Hematopoietic multipotent progenitor cell treated with erythropoietin and hydrocortisone succinate and interleukin-3 and kit ligand, for 17 days (in vitro differentiated cells): ENCODE data around the gene UBR4.
A peak's percentile ranks its signal among the peaks of the same experiment; 100 is the strongest.
"Not testable (repeated sequence)": the region's sequence is repeated elsewhere in the genome, so short reads cannot be mapped to it uniquely, and the experiment has no call there.

Experiments used
- DNase-seq: peaks from one replicate; pipeline ENCODE4 v3.0.0-alpha.2; 2015; ENCODE audit warnings: low spot score

The UBR4 gene

GRCh38 chr1:19209990-19210771 is at the start of gene UBR4:
UBR4 (minus strand) TSS chr1:19210266; CDS start chr1:19210248, 18 bp downstream.
- peak; percentile 96 for DNase-seq

DNA sequence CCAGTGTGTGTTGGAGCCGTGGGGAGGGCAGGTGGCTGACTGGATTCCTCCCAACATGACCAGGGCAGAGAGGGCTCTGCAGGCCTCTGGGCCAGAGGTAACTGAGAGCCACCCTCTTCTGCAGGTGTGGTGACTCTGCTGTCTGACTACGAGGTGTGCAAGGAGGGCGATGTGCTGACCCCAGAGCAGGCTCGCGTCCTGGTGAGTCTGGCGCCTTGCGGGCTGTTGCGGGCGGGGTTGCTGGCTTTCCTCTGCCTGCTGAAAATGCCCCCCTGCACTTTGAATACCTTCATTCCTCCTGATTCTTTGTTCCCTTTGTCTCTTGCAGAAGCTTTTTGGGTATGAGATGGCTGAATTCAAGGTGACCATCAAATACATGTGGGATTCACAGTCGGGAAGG is 48.3 kb upstream of the UBR4 start:
- DNase-seq: no peak

- no peak for DNase-seq
Observed at GRCh38 chr1:19257178-19257914, 47.3 kb upstream of the UBR4 start.

GRCh38 chr1:19256301-19256700 is 46.2 kb upstream of the UBR4 start:
- DNase-seq: not testable (repeated sequence)

DNA sequence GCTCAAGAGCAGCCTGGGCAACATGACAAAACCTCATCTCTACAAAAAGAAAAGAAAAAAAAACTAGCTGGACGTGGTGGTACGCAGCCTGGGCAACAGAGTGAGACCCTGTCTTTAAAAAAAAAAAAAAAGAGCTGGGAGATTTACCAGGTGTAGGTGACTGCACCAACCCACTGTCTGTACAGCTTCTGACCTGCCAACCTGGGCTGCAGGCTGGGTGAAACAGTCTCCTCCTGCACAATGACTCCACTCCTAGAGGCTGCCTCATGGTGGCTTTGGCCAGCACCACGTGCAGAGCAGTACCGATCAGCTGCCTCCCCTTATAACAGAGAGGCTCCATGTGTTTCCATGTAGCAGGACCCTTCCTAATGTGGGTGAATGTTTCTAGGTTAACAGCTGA is 45.2 kb upstream of the UBR4 start:
- no peak for DNase-seq

DNA sequence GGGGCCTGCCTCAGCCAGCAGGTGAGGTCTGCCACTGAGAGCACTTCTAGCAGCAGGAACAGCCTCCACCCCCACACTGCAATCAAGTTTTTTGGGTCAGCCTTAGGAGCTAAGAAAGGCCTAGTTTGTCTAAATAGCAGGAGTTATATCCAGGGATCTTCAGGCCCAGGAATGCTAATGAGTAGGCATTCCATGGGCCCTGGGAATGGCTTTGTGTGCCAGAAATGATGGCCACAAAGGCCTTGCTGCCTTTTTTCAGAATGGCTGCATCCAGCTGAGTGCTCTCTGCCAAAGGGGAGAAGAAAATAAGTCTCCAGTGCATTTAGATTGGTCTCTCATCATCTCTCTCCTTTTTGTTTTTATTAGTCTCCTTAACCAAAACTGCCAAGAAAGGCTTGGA is 44.4 kb upstream of the UBR4 start:
- DNase-seq: no peak

DNA sequence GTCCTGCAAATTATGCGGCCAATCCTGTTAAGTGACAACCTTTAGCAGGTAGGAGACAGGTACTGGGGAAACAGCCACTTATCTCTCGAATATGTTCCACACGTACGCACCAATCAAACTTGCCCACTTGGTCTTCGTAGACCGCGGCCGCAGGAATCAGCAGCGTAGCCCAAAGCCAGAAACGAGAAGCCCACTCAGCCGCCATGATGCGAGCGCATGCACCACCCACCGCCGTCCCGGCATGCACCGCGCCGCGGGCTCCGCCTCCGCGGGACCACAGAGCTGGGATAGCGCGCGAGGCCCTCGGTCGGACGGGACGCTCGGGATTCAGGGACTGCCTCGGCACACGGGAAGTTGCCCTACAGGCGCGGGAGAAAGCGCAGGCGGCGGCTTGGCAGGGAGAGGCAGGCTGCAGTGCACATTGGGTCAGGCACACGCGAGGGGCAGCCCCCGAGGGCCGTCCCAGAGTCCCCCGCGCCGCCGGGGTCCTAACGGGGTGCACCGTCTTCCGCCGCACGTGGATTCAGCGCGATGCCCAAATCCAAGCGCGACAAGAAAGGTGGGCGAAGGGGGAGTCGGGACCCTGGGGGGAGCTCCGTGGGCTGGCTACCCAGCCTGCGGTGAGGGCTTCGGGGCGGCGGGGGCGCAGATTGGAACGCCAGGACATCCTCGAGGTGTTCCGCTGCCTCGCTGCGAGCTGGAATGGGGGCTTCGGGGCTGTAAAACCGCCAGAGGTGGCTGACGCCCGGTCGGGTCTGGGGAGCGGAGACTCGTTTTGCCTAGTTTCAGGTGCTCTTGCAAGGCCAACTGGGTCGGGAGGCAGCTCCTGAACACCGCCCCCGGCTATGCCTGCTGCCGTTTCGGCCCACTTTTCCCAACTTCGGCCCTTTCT is 41.5 kb upstream of the UBR4 start, which contains the start of the genes EMC1 and MRTO4:
TSS of gene EMC1 (minus strand) at position 220 of the 892 bp plus-strand sequence. CDS start at position 205, 15 bp downstream.
TSS of gene MRTO4 (plus strand) at position 501 of the 892 bp plus-strand sequence. CDS start at position 532, 31 bp downstream.
- DNase-seq: peak; percentile 84

DNA sequence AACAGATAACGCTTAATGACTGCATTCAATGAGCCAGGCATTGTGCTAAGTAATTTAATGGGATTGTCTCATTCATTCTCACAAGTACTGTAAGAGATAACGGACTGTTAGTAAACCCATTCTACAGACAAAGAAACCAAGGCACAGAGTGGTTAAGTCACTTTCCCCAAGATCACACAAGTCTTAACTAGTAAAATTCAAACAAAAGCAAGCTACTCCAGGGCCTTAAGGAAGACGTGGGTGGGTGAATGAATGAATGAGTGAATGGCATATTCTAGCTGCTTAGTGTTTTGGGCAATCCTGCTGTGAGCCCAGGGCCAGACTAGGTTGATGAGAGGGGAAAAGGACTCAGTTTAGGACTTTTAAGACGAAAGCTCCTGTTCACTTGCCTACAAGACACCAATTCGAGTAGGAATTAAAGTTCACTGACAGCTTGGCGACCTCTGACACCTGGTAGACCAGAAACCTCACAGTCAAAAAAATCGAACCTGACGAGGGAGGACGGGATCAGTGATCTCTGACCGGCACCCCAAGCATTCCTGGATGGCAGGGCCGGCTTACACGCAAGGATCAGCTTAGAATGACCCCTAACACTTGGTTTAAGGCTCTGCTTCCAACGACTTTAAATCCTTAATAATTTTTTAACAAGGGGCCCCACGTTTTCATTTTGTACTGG is 40.7 kb upstream of the UBR4 start:
- peak; percentile 8 for DNase-seq

DNA sequence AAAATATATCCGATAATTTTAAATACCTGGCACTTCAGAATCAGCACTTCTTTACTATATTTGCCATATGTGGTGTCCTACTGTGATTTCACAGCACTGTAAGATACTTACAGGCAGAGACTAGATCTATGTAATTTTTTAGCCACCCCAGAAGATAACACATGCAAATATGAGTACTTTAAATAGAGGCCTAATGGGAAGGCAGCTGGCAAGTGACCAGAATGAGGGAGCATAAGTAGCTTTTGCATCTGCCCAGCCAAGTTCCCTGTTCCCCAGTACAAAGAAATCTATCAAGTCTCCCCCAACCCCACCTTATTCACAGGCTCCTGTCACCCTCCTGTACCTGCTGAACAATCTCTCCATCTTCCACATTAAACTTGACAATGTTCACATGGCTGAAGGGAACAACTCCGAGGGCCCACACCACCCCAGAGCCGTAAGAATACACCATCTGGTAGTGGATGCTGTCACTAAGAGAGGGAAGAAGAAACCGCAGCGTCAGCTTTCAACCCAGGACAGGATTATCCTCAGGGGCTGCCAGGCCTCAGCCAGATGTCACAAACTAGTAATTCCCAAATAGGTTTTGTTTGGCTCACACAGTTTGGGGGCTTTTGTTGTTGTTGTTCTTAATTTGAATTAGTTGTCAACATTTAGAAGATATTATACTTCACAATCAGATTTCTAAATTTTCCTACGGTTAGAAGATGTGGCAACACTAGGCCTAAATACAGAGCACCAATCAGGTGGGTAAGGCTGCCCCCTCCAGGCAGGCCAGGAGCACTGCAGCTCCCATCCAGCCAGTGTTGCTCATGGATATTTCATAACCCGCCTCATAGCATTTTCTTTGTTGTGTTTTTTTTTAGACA is 30.8 kb upstream of the UBR4 start:
- DNase-seq: peak; percentile 80

DNA sequence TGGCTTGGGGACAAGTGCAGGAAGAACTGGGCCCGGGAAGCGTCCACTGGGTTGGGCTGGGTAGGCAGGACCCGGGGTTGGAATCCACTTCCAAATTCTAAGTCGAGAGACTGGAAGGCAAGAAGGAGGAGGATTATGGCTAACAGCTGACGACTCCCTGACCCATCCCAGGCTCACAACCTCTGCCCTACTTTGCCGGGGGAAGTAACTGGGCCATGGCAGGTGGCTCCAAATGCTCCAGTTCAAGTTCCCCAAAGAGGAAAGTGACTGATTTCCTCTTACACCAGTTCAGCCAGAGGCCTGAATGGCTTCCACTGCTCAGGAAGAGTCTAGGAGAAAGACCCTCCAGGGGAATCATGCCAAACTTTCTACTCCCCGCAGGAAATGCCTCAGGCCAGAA is 29.8 kb upstream of the UBR4 start:
- no peak for DNase-seq

- DNase-seq: no peak
Observed at GRCh38 chr1:19234224-19234623, 24.2 kb upstream of the UBR4 start.

DNA sequence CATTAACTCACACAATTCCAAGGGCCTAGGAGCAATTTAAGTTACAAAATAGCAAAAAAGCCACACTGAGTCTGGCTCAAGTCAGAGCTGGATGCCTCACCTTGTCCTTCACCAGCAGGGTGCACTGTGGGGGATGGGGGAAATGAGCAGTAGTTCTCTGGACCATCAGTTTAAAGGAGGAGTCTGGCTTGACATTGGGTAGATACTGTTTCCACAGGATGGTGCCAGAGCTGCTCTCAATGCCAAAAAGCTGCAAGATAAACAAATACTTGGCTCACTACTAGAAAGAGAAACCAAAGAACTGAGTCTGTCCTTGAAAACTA is 22.4 kb upstream of the UBR4 start:
- no peak for DNase-seq

- not testable (repeated sequence) for DNase-seq
Observed at GRCh38 chr1:19231736-19232523, 21.9 kb upstream of the UBR4 start.

DNA sequence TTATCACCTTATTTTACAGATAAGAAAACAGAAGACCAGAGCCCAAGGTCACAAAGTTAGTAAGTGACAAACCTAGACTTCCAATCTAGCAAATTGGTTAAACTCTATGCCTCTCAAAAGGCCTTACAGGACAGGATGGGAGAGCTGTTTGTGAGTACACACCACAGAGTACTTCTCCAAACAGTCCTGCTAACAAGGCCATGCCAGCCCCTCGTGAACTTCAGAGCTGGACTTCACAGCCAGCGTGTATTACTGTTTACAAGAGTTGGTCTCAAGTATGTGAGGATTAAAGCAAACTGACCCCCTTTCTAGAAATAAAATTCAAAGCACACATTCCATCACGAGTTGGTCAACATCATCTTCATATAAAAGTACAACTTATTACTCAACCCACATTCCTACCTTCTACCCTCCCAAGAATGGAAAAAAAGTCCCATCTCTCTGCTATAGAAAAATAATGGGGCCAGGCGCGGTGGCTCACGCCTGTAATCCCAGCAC is 19.8 kb upstream of the UBR4 start:
- DNase-seq: no peak

DNA sequence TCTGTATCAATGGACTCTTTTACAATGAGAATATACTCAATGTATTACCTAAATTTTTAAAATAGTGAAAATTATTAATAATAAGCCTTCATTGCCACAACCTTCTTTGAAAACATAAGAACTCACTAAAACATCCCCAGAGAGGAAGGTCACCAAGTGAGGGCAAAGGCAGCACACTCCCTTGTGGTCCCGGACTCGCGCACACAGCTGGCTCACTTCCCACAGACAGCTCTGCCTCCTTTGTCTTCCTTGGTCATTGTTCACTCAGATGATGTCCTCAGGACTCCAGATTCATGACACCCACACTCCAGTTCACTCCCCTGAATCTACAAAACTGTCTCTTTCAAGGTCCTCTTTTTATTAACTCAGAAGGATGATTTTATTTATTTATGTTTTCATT is 19.2 kb upstream of the UBR4 start:
- DNase-seq: no peak

GRCh38 chr1:19222979-19223824 is 13.1 kb upstream of the UBR4 start:
- DNase-seq: no peak

DNA sequence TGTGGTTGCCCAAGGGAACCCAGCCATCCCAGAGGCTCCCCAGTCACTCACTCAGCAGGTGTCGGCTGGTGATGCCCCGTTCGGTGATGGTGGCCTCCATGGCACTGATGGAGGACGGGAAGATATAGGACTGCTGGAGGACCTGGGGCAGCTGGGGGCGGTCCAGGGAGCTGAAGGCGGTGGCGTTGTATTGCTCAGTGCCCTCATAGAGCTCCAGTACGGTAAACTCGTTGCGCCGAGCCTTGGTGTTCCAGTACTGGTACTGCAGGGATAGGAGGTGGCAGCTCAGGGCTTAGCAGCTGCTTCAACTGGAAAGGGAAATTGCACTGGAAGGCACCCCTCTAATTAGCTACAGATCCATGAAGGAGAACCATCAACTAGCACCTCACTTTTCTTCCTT is 12.5 kb upstream of the UBR4 start:
- no peak for DNase-seq

- DNase-seq: no peak
Observed at GRCh38 chr1:19220991-19221390, 10.9 kb upstream of the UBR4 start.
